Kidney (tissue), 14 donors: Measurements from ENCODE around the gene PDGFRB. TPM values are rescaled to one million over a fixed set of nuclear protein-coding genes. Genes with fewer than 3 reads are reported as not detected.

Experiments
- DNase-seq, 5 donors: peaks; one replicate each; pipeline ENCODE4 v3.0.0-alpha.2; 2013 to 2020
- FAIRE-seq: peaks from 2 replicates; lab custom pipeline; 2012; peaks lifted over from hg19 to GRCh38; lab: Jason Lieb, UNC
- H3K27ac ChIP-seq, 2 donors: one replicate each; pipeline ENCODE4 v1.7.0; 2013; ENCODE audit warnings: low read depth in 2 of 2, low read length in 2 of 2, inconsistent platforms in 1 of 2
- H3K27me3 ChIP-seq: one replicate; pipeline ENCODE4 v1.7.1; 2013; ENCODE audit warnings: low read length, inconsistent platforms; ENCODE audit not compliant: control insufficient read depth, insufficient read depth
- H3K36me3 ChIP-seq, 3 donors: one replicate each; pipeline versions ENCODE4 v1.7.0 to v1.7.1; 2013; ENCODE audit warnings: low read length in 3 of 3, control low read depth in 1 of 3, inconsistent platforms in 1 of 3; ENCODE audit not compliant: insufficient read depth in 3 of 3, control insufficient read depth in 2 of 3
- H3K4me1 ChIP-seq, 3 donors: one replicate each; pipeline versions ENCODE4 v1.7.0 to v1.7.1; 2013; ENCODE audit warnings: low read length in 3 of 3, inconsistent platforms in 1 of 3, low read depth in 1 of 3; ENCODE audit not compliant: control insufficient read depth in 2 of 3, insufficient read depth in 2 of 3
- H3K4me3 ChIP-seq, 3 donors: one replicate each; pipeline versions ENCODE4 v1.7.0 to v1.8.1; 2013; ENCODE audit warnings: low read length in 3 of 3, control low read depth in 1 of 3, inconsistent platforms in 1 of 3
- H3K9ac ChIP-seq, 3 donors: one replicate each; pipeline versions ENCODE4 v1.7.0 to v1.7.1; 2013; ENCODE audit warnings: low read length in 3 of 3, control low read depth in 1 of 3, inconsistent platforms in 1 of 3
- H3K9me3 ChIP-seq, 3 donors: one replicate each; pipeline versions ENCODE4 v1.7.0 to v1.7.1; 2013; ENCODE audit warnings: low read length in 3 of 3, control low read depth in 1 of 3, inconsistent platforms in 1 of 3; ENCODE audit not compliant: control insufficient read depth in 2 of 3, insufficient read depth in 1 of 3
- CTCF ChIP-seq: IDR thresholded peaks from 3 replicates; pipeline ENCODE4 v1.5.1; 2012; ENCODE audit warnings: mild to moderate bottlenecking, moderate library complexity, borderline replicate concordance; ENCODE audit not compliant: insufficient read depth; ENCODE audit errors: extremely low read depth
- intact Hi-C: fragments of 100-400 bp; cut with DNase I; formaldehyde crosslinking; loops from one replicate; pipeline ENCODE4 v1.11.1; 2022
- polyA plus RNA-seq: library from polyadenylated mRNA; stranded (reverse); fragments of 350-450 nt; fragmentation: Illumina TruSeq; extraction: RNeasy Lipid Tissue Mini Kit (QIAGEN cat#74804); gene quantifications from one replicate; pipeline ENCODE4 v1.2.3, GENCODE V29; 2014; ENCODE audit warnings: low read depth, low replicate concordance; ENCODE audit not compliant: insufficient read depth
- total RNA-seq: library from RNA; stranded (reverse); fragmentation: NEBNext Ultra II Directional; extraction: Animal tissue kit (Norgen Biotek cat#: 25700); gene quantifications from one replicate; pipeline ENCODE4 v1.2.1, GENCODE V29; 2021
- donor health status: control.
- donor health status: control.
- donor health status: control.
- donor health status: control.
- donor health status: control.
- donor health status: DM: yes; HTN: yes; CAD: no.
- donor health status: Normal renal cell carcinoma (clear cell type).

PDGFRB gene
- total and polyA plus RNA-seq, 2 donors from 2014 or later, result 50.4 to 104 TPM

- H3K36me3 ChIP-seq, result no peaks in the 10 kb centered on the region
- intact Hi-C loops, result no loop called here
- H3K9me3 ChIP-seq, result no peaks in the 10 kb centered on the region
- H3K27ac ChIP-seq, result no peak within 1 kb of the TSS
- peaks cover 5% of the 10 kb centered on the region for H3K27me3 ChIP-seq
- DNase-seq, result no peak
- H3K4me1 ChIP-seq, result peaks cover 0 to 6% (median 0%) of the 10 kb centered on the region in 3 donors
- H3K9ac ChIP-seq, result no peak within 1 kb of the TSS
- no peak for FAIRE-seq
- no peak within 1 kb of the TSS for H3K4me3 ChIP-seq
- TF ChIP-seq CTCF, result no peak
Observed at GRCh38 chr5:150166650-150167511, 11.2 kb upstream of the PDGFRB start, which contains the start of gene CDX1. CDX1 (plus strand) TSS chr5:150166778; CDS start chr5:150166877, 99 bp downstream.

DNA sequence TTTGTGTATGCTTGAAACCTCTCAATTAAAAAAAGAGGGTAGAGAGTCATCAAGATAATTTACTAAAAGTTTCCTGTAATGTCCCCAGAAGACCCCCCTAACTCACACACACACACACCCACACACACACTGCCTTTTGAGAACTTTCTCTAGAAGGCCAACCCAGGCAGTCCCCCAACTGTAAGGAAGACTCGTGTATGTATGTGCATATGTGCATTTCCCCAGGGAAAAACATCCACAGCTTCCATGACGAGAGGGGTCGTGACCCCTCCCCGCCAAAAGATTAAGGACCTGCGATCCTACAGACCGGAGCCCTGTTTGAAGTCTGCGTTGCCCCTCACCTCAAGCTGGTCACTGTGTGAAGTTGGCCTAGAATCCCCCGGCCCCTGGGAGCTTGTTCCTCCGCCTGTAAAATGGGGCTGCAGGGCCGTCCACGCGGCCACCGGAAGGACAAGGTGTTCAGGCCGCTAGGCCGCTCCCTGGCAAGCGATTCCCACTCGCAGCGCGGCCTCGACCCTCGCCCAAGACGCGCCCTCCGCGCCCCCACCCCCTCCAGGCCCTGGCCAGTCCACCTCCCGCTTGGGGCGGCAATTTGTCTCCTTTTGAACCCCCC, 10.5 kb upstream of the PDGFRB start:
- Histone ChIP-seq H3K9ac (no peak overlapping the region), H3K36me3 (no peaks in the 10 kb centered on the region), H3K27ac (no peak overlapping the region), H3K4me1 (peaks cover 0 to 9% (median 6%) of the 10 kb centered on the region in 3 donors), H3K27me3 (peaks cover 5% of the 10 kb centered on the region), H3K4me3 (no peak overlapping the region), H3K9me3 (no peaks in the 10 kb centered on the region)
- intact Hi-C loops, result no loop called here
- no peak for TF ChIP-seq CTCF
- FAIRE-seq (no peak), DNase-seq (no peak)

DNA sequence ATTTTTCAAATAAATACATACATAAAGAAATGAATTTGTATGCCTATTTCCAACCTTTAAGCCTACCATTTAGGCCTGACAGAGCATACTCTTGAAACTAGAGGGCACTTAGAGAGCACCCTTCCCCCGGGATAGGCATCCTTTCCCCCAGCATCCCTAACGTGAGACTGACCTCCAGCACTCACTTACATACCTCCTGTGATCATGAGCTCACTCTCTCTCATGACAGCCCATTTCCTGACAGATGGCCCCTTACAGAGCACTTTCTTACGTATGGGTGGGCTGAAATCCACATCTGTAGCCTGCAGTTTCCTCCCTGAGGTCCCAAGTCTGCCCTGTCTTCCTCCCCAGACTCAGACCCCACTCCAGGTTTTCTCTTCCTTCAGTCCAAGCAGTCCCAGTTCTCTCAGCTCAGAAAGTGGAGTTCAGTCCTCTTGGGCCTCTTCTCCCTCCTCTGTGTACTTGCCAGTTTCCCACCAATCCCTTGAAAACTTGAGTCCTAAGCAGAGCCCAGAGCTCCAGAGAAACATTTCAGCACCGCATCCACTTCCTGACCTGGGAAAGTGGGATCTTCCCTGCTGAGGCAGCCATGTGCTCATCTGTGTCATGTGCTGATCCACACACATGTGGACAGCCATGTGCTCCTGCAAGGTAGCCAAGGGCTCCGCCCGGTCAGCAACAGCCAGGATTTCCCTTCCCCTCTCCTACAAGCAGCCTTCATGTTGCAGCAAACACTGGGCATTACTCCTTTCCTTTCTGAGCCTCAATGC, 8.8 kb upstream of the PDGFRB start:
- DNase-seq (no peak), FAIRE-seq (no peak)
- Histone ChIP-seq H3K4me1 (peaks cover 0 to 11% (median 9%) of the 10 kb centered on the region in 3 donors), H3K27me3 (peaks cover 4% of the 10 kb centered on the region), H3K9me3 (no peaks in the 10 kb centered on the region), H3K27ac (no peak overlapping the region), H3K4me3 (no peak overlapping the region), H3K9ac (no peak overlapping the region), H3K36me3 (no peaks in the 10 kb centered on the region)
- no peak for TF ChIP-seq CTCF
- intact Hi-C loops, result no loop called here
